Endometrial microvascular endothelial cells (primary cell): Measurements from ENCODE around the gene GP5. TPM values are rescaled to one million over a fixed set of nuclear protein-coding genes. Genes with fewer than 3 reads are reported as not detected.

Experiments
- in situ Hi-C: cut with HindIII; loops from 2 replicates; pipeline ENCODE4 v1.10.0; 2017; ENCODE audit warnings: low sequenced_read_pairs, low pct_unique_long_range_greater_than_20kb; ENCODE audit errors: inconsistent ontology term
- total RNA-seq: library from RNA; depleted of rRNA; stranded (reverse); fragments of >200 nt; gene quantifications from one replicate; pipeline ENCODE4 v1.2.3, GENCODE V29; 2015; ENCODE audit errors: inconsistent ontology term

GP5 gene
- total RNA-seq, 1 donor from 2014 or later: not detected

DNA sequence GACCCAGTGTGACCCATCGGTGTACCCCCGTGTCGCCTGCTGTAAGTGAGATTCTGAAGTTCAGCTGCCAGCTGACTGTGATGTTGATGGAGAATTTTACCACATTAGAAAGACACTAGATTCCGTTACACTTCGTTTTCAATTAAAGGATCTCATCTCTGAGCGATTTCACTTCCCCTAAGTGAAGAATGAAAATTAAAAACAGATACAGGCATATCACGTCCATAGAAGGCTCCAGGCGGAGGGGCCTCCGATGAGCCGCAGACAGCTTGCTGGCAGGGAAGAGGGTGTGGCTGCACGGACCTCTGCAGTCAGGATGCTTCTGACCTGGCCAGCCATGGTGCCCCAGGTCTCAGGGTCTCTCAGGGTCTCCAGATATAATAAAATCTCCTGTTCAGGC lies 41.4 kb downstream of the GP5 start:
- in situ Hi-C loops: no loop called here

DNA sequence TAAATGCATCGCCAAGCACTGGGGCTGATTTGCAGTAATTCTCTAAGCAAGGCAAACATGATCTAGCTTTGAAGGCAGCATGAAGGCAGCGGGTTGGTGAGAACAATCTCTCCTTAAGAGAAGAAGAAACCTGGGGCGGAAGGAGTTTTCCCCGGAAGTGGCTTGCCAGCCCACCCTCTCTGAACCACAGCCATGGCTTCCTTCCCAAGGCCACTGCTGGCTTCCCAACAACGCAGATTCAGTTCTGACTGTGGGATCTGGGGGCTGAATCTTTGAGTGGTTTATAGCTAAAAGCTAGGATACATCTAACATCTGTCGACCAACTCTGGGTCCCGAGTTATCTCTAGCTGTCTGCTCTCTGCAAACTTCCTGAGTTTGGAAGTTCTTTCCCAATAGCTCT lies 43.7 kb downstream of the GP5 start:
- in situ Hi-C loops: no loop called here

DNA sequence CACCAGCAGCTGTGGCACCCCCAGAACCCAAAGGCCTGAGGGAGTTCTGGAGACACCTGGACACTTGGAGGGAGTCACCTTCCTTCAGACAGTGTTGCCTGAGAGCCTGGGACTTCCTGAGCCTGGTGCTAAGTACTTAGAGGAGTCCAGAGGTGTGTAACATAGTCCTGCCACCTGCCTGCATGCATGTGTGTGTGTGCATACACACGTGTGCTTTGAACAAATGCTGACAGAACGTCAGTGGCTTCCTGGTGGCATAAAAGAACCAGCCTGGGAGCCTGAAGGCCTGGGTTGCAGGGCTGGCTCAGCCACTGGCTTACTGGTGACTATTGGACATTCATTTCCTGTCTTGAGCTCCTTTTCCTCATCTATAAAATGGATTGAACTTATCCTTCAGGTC lies 44.8 kb downstream of the GP5 start:
- in situ Hi-C loops: no loop called here

DNA sequence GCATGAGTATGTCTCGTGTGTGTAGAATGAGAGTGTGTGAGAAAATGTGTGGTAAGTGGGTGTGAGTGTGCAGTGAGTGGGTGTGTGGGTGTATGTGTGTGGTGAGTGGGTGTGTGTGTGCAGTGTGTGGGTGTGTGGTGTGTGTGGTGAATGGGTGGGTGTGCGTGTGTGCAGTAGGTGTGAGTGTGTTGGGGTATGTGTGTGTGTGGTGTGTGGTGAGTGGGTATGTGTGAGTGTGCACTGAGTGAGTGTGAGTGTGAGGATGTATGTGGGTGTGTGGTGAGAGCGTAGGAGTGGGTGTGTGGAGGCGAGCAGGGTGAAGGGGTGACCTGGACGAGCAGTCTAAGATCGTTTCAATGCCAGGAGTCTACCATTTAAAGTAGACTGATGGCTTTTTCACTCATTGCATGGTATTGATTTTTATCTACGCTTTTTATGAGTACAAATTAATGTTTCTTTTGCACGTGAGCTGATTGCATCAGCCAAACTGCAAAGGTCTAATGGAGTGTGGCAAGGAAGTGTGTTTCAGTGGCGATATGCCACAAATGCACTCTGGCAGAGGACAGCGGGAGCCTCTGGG lies 46.3 kb downstream of the GP5 start:
- in situ Hi-C loops: no loop called here

DNA sequence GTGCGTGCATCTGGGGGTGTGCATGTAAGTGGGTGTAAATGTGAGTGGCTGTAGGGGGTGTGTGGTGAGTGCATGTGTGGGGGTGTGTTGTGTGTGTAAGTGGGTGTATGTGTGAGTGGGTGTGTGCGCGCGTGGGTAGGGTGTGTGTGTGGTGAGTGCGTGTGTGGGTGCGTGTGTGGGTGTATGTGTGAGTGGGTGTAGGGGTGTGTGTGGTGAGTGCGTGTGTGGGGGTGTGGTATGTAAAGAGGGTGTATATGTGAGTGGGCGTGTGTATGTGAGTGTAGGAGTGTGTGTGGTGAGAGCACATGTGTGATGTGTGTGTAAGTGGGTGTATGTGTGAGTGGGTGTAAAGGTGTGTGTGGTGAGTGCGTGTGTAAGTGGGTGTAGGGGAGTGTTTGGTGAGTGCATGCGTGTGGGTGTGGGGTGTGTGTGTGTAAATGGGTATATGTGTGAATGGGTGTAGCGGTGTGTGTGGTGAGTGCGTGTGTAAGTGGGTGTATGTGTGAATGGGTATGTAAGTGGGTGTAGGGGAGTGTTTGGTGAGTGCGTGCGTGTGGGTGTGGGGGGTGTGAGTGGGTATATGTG lies 47.0 kb downstream of the GP5 start:
- in situ Hi-C loops: no loop called here

DNA sequence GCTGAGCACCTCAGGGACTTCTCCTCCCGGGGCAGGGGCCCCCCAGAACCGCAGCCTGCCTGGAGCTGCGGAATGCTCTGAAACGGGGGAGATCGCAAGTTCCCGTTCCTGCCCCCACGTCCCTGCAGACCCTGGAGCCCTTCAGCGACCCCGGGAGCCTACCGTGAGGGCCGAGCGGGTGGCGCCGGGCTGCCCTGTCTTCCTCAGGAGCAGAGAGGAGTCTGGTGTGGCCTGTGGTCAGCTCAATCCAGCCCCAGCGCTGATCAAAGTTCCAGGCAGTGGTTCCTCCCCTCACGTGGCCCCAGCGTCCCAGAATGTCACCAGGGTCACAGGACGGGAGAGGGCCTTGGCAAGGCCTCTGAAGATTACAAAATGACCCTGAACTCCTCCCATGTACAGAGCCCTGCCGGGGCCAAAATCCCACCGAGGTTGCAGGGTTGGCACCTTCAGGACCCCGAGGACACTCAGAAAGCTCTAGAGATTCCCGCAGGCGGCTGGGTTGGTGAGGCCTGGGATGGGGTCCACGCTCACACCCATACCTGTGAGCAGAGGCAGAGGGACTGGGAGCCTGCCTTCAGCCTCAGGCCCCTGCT lies 47.9 kb downstream of the GP5 start, which contains the start of gene CPN2:
Gene CPN2, minus strand, starts transcription at position 249 of the 593 bp plus-strand sequence. CDS start 8,626 bp downstream, outside the sequence.
- in situ Hi-C loops: no loop called here

DNA sequence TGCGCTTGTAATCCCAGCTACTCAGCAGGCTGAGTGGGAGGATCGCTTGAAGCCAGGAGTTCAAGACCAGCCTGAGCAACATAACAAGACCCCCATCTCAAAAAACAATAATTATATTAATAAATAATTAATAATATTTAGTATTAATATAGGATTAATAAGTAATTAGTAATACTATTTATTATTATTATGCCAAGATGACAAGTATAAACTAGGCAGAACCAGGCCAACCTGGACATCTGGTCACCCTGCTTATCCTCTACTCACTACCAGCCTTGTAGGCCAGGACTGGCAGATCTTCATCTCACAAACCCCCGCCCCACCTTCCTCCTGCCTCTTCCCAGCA lies 48.4 kb downstream of the GP5 start:
- in situ Hi-C loops: no loop called here

DNA sequence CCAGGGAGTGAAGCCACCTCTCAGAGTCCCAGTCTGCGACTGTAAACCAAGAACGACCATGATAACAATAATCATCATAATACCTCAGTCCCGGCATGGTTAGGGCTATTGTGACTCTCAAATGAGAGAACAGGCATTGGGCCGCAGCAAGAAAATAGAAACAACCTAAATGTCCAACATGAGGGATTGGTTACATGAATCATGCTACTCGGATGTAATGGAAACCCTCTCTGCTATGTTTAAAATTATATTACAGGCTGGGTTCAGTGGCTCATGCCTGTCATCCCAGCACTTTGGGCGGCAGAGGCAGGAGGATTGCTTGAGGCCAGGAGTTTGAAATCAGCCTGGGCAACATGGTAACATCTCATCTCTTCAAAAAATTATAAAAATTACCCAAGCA lies 50.7 kb downstream of the GP5 start:
- in situ Hi-C loops: no loop called here

DNA sequence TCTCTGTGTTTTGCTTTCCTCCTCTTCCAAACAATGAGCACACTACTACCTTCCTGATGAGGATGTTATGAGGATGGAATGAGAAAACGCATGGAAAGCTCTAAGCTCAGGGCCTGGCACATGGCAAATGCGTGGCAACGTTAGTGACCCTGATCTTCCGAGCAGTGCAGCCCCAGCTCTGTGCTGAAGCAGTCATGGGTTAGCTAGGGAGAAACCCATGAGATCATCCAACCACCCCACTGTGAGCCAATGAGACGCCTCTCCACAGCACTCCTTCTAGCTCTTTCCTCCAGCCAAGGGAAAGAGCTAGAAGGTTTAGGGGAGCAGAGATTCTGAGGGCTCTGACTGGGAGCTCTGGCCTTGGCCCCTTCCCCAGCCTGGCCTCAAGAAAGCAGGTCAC lies 52.4 kb downstream of the GP5 start:
- in situ Hi-C loops: no loop called here

DNA sequence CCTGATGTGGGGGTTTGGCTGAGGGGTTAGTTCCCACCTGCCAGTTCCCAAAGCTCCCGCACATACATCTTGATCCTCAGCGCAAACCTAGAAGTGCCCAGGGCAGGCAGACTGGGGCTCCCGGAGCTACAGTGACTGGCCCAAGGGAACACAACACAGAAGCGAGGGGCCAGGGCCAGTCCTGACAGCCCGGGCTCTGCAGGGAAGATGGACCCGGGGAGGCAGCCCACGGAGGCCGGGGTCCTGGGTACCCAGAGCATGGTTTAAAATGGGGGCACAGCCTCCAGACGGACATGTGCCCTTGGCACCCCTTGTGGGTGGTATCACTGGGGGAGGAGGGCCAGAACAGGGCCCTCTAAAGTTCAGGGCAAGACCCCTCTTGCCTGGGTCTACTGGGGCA lies 53.0 kb downstream of the GP5 start:
- in situ Hi-C loops: no loop called here

Other genes starting within 250 kb of the GP5 start
- gene CPN2, start 47.9 kb downstream of the GP5 start, total RNA-seq: not detected
- gene LRRC15, start 29.5 kb downstream of the GP5 start, total RNA-seq: not detected
- gene ATP13A3, start 87.7 kb upstream of the GP5 start, total RNA-seq: 251 TPM
- 69.5 TPM for gene TMEM44, start 234.2 kb upstream of the GP5 start, total RNA-seq